ENCODE measurements around the gene PRRX2. TPM values are rescaled to one million over a fixed set of nuclear protein-coding genes. Genes with fewer than 3 reads are reported as not detected.

Gene PRRX2
- total and polyA plus RNA-seq, 4 donors = 0.52 to 14.8 (median 3.2) TPM

GRCh38 chr9:129696944-129697655 is 31.7 kb downstream of the PRRX2 start:
- H3K4me3 ChIP-seq (ENCODE audit: low read depth, low read length) = no peak overlapping the region
- peaks cover 29% of the 10 kb centered on the region for H3K27me3 ChIP-seq (ENCODE audit: control insufficient read depth, insufficient read depth, low read length)
- H3K4me1 ChIP-seq (ENCODE audit: control insufficient read depth, insufficient read depth, low read length) = peaks cover 18% of the 10 kb centered on the region
- DNase-seq (ENCODE audit: low read depth in 4 of 6, low spot score in 6 of 6) = peak in 2 of 6 donors; percentile 49 to 67
- WGBS (ENCODE audit: insufficient coverage) = 3% methylated on average over 70 of the region's 71 CpGs
- H3K9me3 ChIP-seq (ENCODE audit: control insufficient read depth, insufficient read depth, low read length) = no peaks in the 10 kb centered on the region
- H3K36me3 ChIP-seq (ENCODE audit: control insufficient read depth, insufficient read depth, low read length) = no peaks in the 10 kb centered on the region
- H3K27ac ChIP-seq (ENCODE audit: low read depth, low read length) = no peak overlapping the region

- Histone ChIP-seq H3K4me1 (ENCODE audit: control insufficient read depth, insufficient read depth, low read length) (peaks cover 21% of the 10 kb centered on the region), H3K27me3 (ENCODE audit: control insufficient read depth, insufficient read depth, low read length) (peaks cover 29% of the 10 kb centered on the region), H3K4me3 (ENCODE audit: low read depth, low read length) (no peak overlapping the region), H3K9me3 (ENCODE audit: control insufficient read depth, insufficient read depth, low read length) (no peaks in the 10 kb centered on the region), H3K36me3 (ENCODE audit: control insufficient read depth, insufficient read depth, low read length) (no peaks in the 10 kb centered on the region), H3K27ac (ENCODE audit: low read depth, low read length) (peak overlapping the region; percentile 13)
- WGBS (ENCODE audit: insufficient coverage) = 2% methylated on average over 18 of the region's 25 CpGs
- DNase-seq (ENCODE audit: low read depth in 4 of 6, low spot score in 6 of 6) = peak in 2 of 6 donors; percentile 25 to 49
These were observed 32.3 kb downstream of the PRRX2 start for GRCh38 chr9:129697656-129698253.

GRCh38 chr9:129698254-129698757 is 32.9 kb downstream of the PRRX2 start:
- peak in 1 of 6 donors; percentile 13 for DNase-seq (ENCODE audit: low read depth in 4 of 6, low spot score in 6 of 6)
- Histone ChIP-seq H3K9me3 (ENCODE audit: control insufficient read depth, insufficient read depth, low read length) (no peaks in the 10 kb centered on the region), H3K4me1 (ENCODE audit: control insufficient read depth, insufficient read depth, low read length) (peaks cover 26% of the 10 kb centered on the region), H3K36me3 (ENCODE audit: control insufficient read depth, insufficient read depth, low read length) (no peaks in the 10 kb centered on the region), H3K27ac (ENCODE audit: low read depth, low read length) (peak overlapping the region; percentile 13), H3K4me3 (ENCODE audit: low read depth, low read length) (no peak overlapping the region), H3K27me3 (ENCODE audit: control insufficient read depth, insufficient read depth, low read length) (peaks cover 34% of the 10 kb centered on the region)
- 56% methylated on average over 10 of the region's 17 CpGs for WGBS (ENCODE audit: insufficient coverage)

- WGBS (ENCODE audit: insufficient coverage) = 76% methylated on average over 11 of the region's 11 CpGs
- Histone ChIP-seq H3K4me3 (ENCODE audit: low read depth, low read length) (no peak overlapping the region), H3K4me1 (ENCODE audit: control insufficient read depth, insufficient read depth, low read length) (peaks cover 35% of the 10 kb centered on the region), H3K27ac (ENCODE audit: low read depth, low read length) (no peak overlapping the region), H3K27me3 (ENCODE audit: control insufficient read depth, insufficient read depth, low read length) (peaks cover 29% of the 10 kb centered on the region), H3K36me3 (ENCODE audit: control insufficient read depth, insufficient read depth, low read length) (no peaks in the 10 kb centered on the region), H3K9me3 (ENCODE audit: control insufficient read depth, insufficient read depth, low read length) (no peaks in the 10 kb centered on the region)
- no peak for DNase-seq (ENCODE audit: low read depth in 4 of 6, low spot score in 6 of 6)
These were observed 35.6 kb downstream of the PRRX2 start for GRCh38 chr9:129701054-129701453.

GRCh38 chr9:129701549-129701948 is 36.1 kb downstream of the PRRX2 start:
- no peak overlapping the region for H3K4me3 ChIP-seq (ENCODE audit: low read depth, low read length)
- peaks cover 35% of the 10 kb centered on the region for H3K4me1 ChIP-seq (ENCODE audit: control insufficient read depth, insufficient read depth, low read length)
- H3K9me3 ChIP-seq (ENCODE audit: control insufficient read depth, insufficient read depth, low read length) = no peaks in the 10 kb centered on the region
- H3K36me3 ChIP-seq (ENCODE audit: control insufficient read depth, insufficient read depth, low read length) = no peaks in the 10 kb centered on the region
- WGBS (ENCODE audit: insufficient coverage) = 80% methylated on average over 2 of the region's 5 CpGs
- no peak for DNase-seq (ENCODE audit: low read depth in 4 of 6, low spot score in 6 of 6)
- no peak overlapping the region for H3K27ac ChIP-seq (ENCODE audit: low read depth, low read length)
- peaks cover 25% of the 10 kb centered on the region for H3K27me3 ChIP-seq (ENCODE audit: control insufficient read depth, insufficient read depth, low read length)

- no peaks in the 10 kb centered on the region for H3K36me3 ChIP-seq (ENCODE audit: control insufficient read depth, insufficient read depth, low read length)
- peaks cover 24% of the 10 kb centered on the region for H3K4me1 ChIP-seq (ENCODE audit: control insufficient read depth, insufficient read depth, low read length)
- WGBS (ENCODE audit: insufficient coverage) = 58% methylated on average over 19 of the region's 19 CpGs
- no peaks in the 10 kb centered on the region for H3K9me3 ChIP-seq (ENCODE audit: control insufficient read depth, insufficient read depth, low read length)
- H3K27me3 ChIP-seq (ENCODE audit: control insufficient read depth, insufficient read depth, low read length) = peaks cover 15% of the 10 kb centered on the region
- peak in 1 of 6 donors; percentile 43 for DNase-seq (ENCODE audit: low read depth in 4 of 6, low spot score in 6 of 6)
- H3K4me3 ChIP-seq (ENCODE audit: low read depth, low read length) = no peak overlapping the region
- H3K27ac ChIP-seq (ENCODE audit: low read depth, low read length) = peak overlapping the region; percentile 80
These were observed 37.4 kb downstream of the PRRX2 start for GRCh38 chr9:129702589-129703520.

GRCh38 chr9:129703667-129704355 is 38.4 kb downstream of the PRRX2 start:
- Histone ChIP-seq H3K27ac (ENCODE audit: low read depth, low read length) (peak overlapping the region; percentile 80), H3K36me3 (ENCODE audit: control insufficient read depth, insufficient read depth, low read length) (no peaks in the 10 kb centered on the region), H3K27me3 (ENCODE audit: control insufficient read depth, insufficient read depth, low read length) (peaks cover 9% of the 10 kb centered on the region), H3K4me3 (ENCODE audit: low read depth, low read length) (no peak overlapping the region), H3K4me1 (ENCODE audit: control insufficient read depth, insufficient read depth, low read length) (peaks cover 18% of the 10 kb centered on the region), H3K9me3 (ENCODE audit: control insufficient read depth, insufficient read depth, low read length) (no peaks in the 10 kb centered on the region)
- DNase-seq (ENCODE audit: low read depth in 4 of 6, low spot score in 6 of 6) = peak in 1 of 6 donors; percentile 59
- WGBS (ENCODE audit: insufficient coverage) = 49% methylated on average over 17 of the region's 17 CpGs

GRCh38 chr9:129704807-129705206 is 39.4 kb downstream of the PRRX2 start:
- peaks cover 27% of the 10 kb centered on the region for H3K4me1 ChIP-seq (ENCODE audit: control insufficient read depth, insufficient read depth, low read length)
- H3K27ac ChIP-seq (ENCODE audit: low read depth, low read length) = no peak overlapping the region
- H3K4me3 ChIP-seq (ENCODE audit: low read depth, low read length) = no peak overlapping the region
- H3K9me3 ChIP-seq (ENCODE audit: control insufficient read depth, insufficient read depth, low read length) = no peaks in the 10 kb centered on the region
- no peak for DNase-seq (ENCODE audit: low read depth in 4 of 6, low spot score in 6 of 6)
- peaks cover 9% of the 10 kb centered on the region for H3K27me3 ChIP-seq (ENCODE audit: control insufficient read depth, insufficient read depth, low read length)
- no peaks in the 10 kb centered on the region for H3K36me3 ChIP-seq (ENCODE audit: control insufficient read depth, insufficient read depth, low read length)
- 60% methylated on average over 6 of the region's 8 CpGs for WGBS (ENCODE audit: insufficient coverage)

GRCh38 chr9:129708793-129709192 is 43.3 kb downstream of the PRRX2 start:
- Histone ChIP-seq H3K9me3 (ENCODE audit: control insufficient read depth, insufficient read depth, low read length) (no peaks in the 10 kb centered on the region), H3K4me1 (ENCODE audit: control insufficient read depth, insufficient read depth, low read length) (peaks cover 35% of the 10 kb centered on the region), H3K27me3 (ENCODE audit: control insufficient read depth, insufficient read depth, low read length) (peaks cover under 1% of the 10 kb centered on the region), H3K4me3 (ENCODE audit: low read depth, low read length) (no peak overlapping the region), H3K36me3 (ENCODE audit: control insufficient read depth, insufficient read depth, low read length) (no peaks in the 10 kb centered on the region), H3K27ac (ENCODE audit: low read depth, low read length) (no peak overlapping the region)
- DNase-seq (ENCODE audit: low read depth in 4 of 6, low spot score in 6 of 6) = no peak
- WGBS (ENCODE audit: insufficient coverage) = 86% methylated on average over 5 of the region's 6 CpGs
